ENCODE measurements around the gene HSPA12A.
"Not testable (repeated sequence)": the region's sequence is repeated elsewhere in the genome, so short reads cannot be mapped to it uniquely, and the experiment has no call there.

HSPA12A gene

GRCh38 chr10:116718058-116718457 lies 24.3 kb downstream of the HSPA12A start:
- no peak for DNase-seq (ENCODE audit: low read depth in 2 of 2, low spot score in 1 of 2)

GRCh38 chr10:116716381-116716780 lies 26.0 kb downstream of the HSPA12A start:
- DNase-seq (ENCODE audit: low read depth in 2 of 2, low spot score in 1 of 2): no peak

- no peak for DNase-seq (ENCODE audit: low read depth in 2 of 2, low spot score in 1 of 2)
Observed at GRCh38 chr10:116715839-116716377, 26.5 kb downstream of the HSPA12A start.

- DNase-seq (ENCODE audit: low read depth in 2 of 2, low spot score in 1 of 2): no peak
Observed at GRCh38 chr10:116715341-116715740, 27.0 kb downstream of the HSPA12A start.

- DNase-seq (ENCODE audit: low read depth in 2 of 2, low spot score in 1 of 2): no peak
Observed at GRCh38 chr10:116713846-116714245, 28.5 kb downstream of the HSPA12A start.

- no peak for DNase-seq (ENCODE audit: low read depth in 2 of 2, low spot score in 1 of 2)
Observed at GRCh38 chr10:116712989-116713543, 29.3 kb downstream of the HSPA12A start.

GRCh38 chr10:116712519-116712918 lies 29.8 kb downstream of the HSPA12A start:
- DNase-seq (ENCODE audit: low read depth in 2 of 2, low spot score in 1 of 2): no peak

GRCh38 chr10:116711803-116712202 lies 30.6 kb downstream of the HSPA12A start:
- not testable (repeated sequence) for DNase-seq (ENCODE audit: low read depth in 2 of 2, low spot score in 1 of 2)

- no peak for DNase-seq (ENCODE audit: low read depth in 2 of 2, low spot score in 1 of 2)
Observed at GRCh38 chr10:116710076-116710475, 32.3 kb downstream of the HSPA12A start.

GRCh38 chr10:116708877-116709276 lies 33.5 kb downstream of the HSPA12A start:
- no peak for DNase-seq (ENCODE audit: low read depth in 2 of 2, low spot score in 1 of 2)

GRCh38 chr10:116708391-116708821 lies 34.0 kb downstream of the HSPA12A start:
- no peak for DNase-seq (ENCODE audit: low read depth in 2 of 2, low spot score in 1 of 2)

GRCh38 chr10:116707981-116708380 lies 34.4 kb downstream of the HSPA12A start:
- no peak for DNase-seq (ENCODE audit: low read depth in 2 of 2, low spot score in 1 of 2)

GRCh38 chr10:116706281-116706680 lies 36.1 kb downstream of the HSPA12A start:
- DNase-seq (ENCODE audit: low read depth in 2 of 2, low spot score in 1 of 2): no peak

GRCh38 chr10:116705498-116705897 lies 36.9 kb downstream of the HSPA12A start:
- no peak for DNase-seq (ENCODE audit: low read depth in 2 of 2, low spot score in 1 of 2)

- no peak for DNase-seq (ENCODE audit: low read depth in 2 of 2, low spot score in 1 of 2)
Observed at GRCh38 chr10:116704926-116705325, 37.4 kb downstream of the HSPA12A start.

- DNase-seq (ENCODE audit: low read depth in 2 of 2, low spot score in 1 of 2): no peak
Observed at GRCh38 chr10:116702165-116702564, 40.2 kb downstream of the HSPA12A start.

- no peak for DNase-seq (ENCODE audit: low read depth in 2 of 2, low spot score in 1 of 2)
Observed at GRCh38 chr10:116699471-116700150, 42.8 kb downstream of the HSPA12A start.

GRCh38 chr10:116699049-116699448 lies 43.3 kb downstream of the HSPA12A start:
- no peak for DNase-seq (ENCODE audit: low read depth in 2 of 2, low spot score in 1 of 2)

GRCh38 chr10:116698364-116698763 lies 44.0 kb downstream of the HSPA12A start:
- DNase-seq (ENCODE audit: low read depth in 2 of 2, low spot score in 1 of 2): no peak

- no peak for DNase-seq (ENCODE audit: low read depth in 2 of 2, low spot score in 1 of 2)
Observed at GRCh38 chr10:116697816-116698215, 44.5 kb downstream of the HSPA12A start.

GRCh38 chr10:116696919-116697318 lies 45.4 kb downstream of the HSPA12A start:
- DNase-seq (ENCODE audit: low read depth in 2 of 2, low spot score in 1 of 2): no peak

- no peak for DNase-seq (ENCODE audit: low read depth in 2 of 2, low spot score in 1 of 2)
Observed at GRCh38 chr10:116694927-116695268, 47.5 kb downstream of the HSPA12A start.
